GM21381 (cell line): Measurements from ENCODE around the gene ZSWIM6.

Experiments
- ATAC-seq: cut with Tn5 transposase; IDR thresholded peaks from one replicate; pipeline ENCODE4 v1.9.1; 2021; ENCODE audit warnings: mild to moderate bottlenecking, moderate library complexity; ENCODE audit not compliant: unreplicated experiment

ZSWIM6 gene

GRCh38 chr5:61526207-61526519 is 194.1 kb downstream of the ZSWIM6 start:
- ATAC-seq, result no peak

GRCh38 chr5:61532983-61533382 is 200.9 kb downstream of the ZSWIM6 start:
- no peak for ATAC-seq

- ATAC-seq, result peak; percentile 84
Measured at GRCh38 chr5:61534481-61535267, 202.6 kb downstream of the ZSWIM6 start.

GRCh38 chr5:61535828-61536227 is 203.8 kb downstream of the ZSWIM6 start:
- ATAC-seq, result no peak

- ATAC-seq, result no peak
Measured at GRCh38 chr5:61536922-61537321, 204.9 kb downstream of the ZSWIM6 start.

GRCh38 chr5:61538722-61539501 is 206.9 kb downstream of the ZSWIM6 start:
- ATAC-seq, result no peak

GRCh38 chr5:61549530-61549929 is 217.5 kb downstream of the ZSWIM6 start:
- no peak for ATAC-seq

GRCh38 chr5:61551637-61552313 is 219.7 kb downstream of the ZSWIM6 start:
- ATAC-seq, result no peak

GRCh38 chr5:61559146-61559545 is 227.1 kb downstream of the ZSWIM6 start:
- no peak for ATAC-seq

GRCh38 chr5:61559722-61560121 is 227.7 kb downstream of the ZSWIM6 start:
- ATAC-seq, result no peak

GRCh38 chr5:61563401-61563800 is 231.3 kb downstream of the ZSWIM6 start:
- ATAC-seq, result no peak

GRCh38 chr5:61567337-61567736 is 235.3 kb downstream of the ZSWIM6 start:
- ATAC-seq, result no peak

- no peak for ATAC-seq
Measured at GRCh38 chr5:61569353-61569752, 237.3 kb downstream of the ZSWIM6 start.

- ATAC-seq, result no peak
Measured at GRCh38 chr5:61570767-61571166, 238.7 kb downstream of the ZSWIM6 start.

GRCh38 chr5:61572959-61573358 is 240.9 kb downstream of the ZSWIM6 start:
- ATAC-seq, result no peak

- ATAC-seq, result no peak
Measured at GRCh38 chr5:61575103-61575502, 243.0 kb downstream of the ZSWIM6 start.

- no peak for ATAC-seq
Measured at GRCh38 chr5:61575581-61575980, 243.5 kb downstream of the ZSWIM6 start.

GRCh38 chr5:61576556-61576955 is 244.5 kb downstream of the ZSWIM6 start:
- no peak for ATAC-seq

GRCh38 chr5:61578858-61579503 is 246.9 kb downstream of the ZSWIM6 start:
- no peak for ATAC-seq

GRCh38 chr5:61582205-61582820 is 250.3 kb downstream of the ZSWIM6 start:
- no peak for ATAC-seq

GRCh38 chr5:61582887-61583286 is 250.8 kb downstream of the ZSWIM6 start:
- no peak for ATAC-seq
